LNCaP clone FGC (cell line): ENCODE data around the gene SRRM5.
A peak's percentile ranks its signal among the peaks of the same experiment; 100 is the strongest.
"Not testable (repeated sequence)": the region's sequence is repeated elsewhere in the genome, so short reads cannot be mapped to it uniquely, and the experiment has no call there.

Source experiments
- DNase-seq: peaks from one replicate; pipeline ENCODE4 v3.0.0-alpha.2; 2011; ENCODE audit warnings: low read depth
- H3K4me3 ChIP-seq: 2 replicates; pipeline ENCODE4 v1.5.1; 2011; ENCODE audit warnings: mild to moderate bottlenecking, low read depth, low read length, control low read depth
- CTCF ChIP-seq: IDR thresholded peaks from 2 replicates; pipeline ENCODE4 v1.5.1; 2012; ENCODE audit warnings: mild to moderate bottlenecking; ENCODE audit not compliant: control insufficient read depth, insufficient read depth; ENCODE audit errors: extremely low read depth

The SRRM5 gene

GRCh38 chr19:43640424-43640757 lies 28.5 kb downstream of the SRRM5 start:
- peak overlapping the region; percentile 47 for H3K4me3 ChIP-seq
- DNase-seq: no peak
- no peak for TF ChIP-seq CTCF

GRCh38 chr19:43641333-43641732 lies 29.4 kb downstream of the SRRM5 start:
- DNase-seq: no peak

GRCh38 chr19:43642531-43642930 lies 30.6 kb downstream of the SRRM5 start:
- DNase-seq: no peak
- H3K4me3 ChIP-seq: no peak overlapping the region
- TF ChIP-seq CTCF: no peak

More at GRCh38 chr19:43641333-43641732, 29.4 kb downstream of the SRRM5 start:
- no peak for TF ChIP-seq CTCF
- no peak overlapping the region for H3K4me3 ChIP-seq

- H3K4me3 ChIP-seq: no peak overlapping the region
- no peak for DNase-seq
- TF ChIP-seq CTCF: no peak
Measured at GRCh38 chr19:43643326-43643725, 31.4 kb downstream of the SRRM5 start.

GRCh38 chr19:43644181-43644580 lies 32.3 kb downstream of the SRRM5 start:
- H3K4me3 ChIP-seq: no peak overlapping the region
- no peak for DNase-seq
- TF ChIP-seq CTCF: no peak

- no peak for DNase-seq
- TF ChIP-seq CTCF: no peak
- H3K4me3 ChIP-seq: no peak overlapping the region
Measured at GRCh38 chr19:43648633-43649032, 36.7 kb downstream of the SRRM5 start.

- TF ChIP-seq CTCF: no peak
Measured at GRCh38 chr19:43649514-43649913, 37.6 kb downstream of the SRRM5 start.

GRCh38 chr19:43650276-43650675 lies 38.4 kb downstream of the SRRM5 start:
- DNase-seq, H3K4me3 ChIP-seq: not testable (repeated sequence)

More at GRCh38 chr19:43649514-43649913, 37.6 kb downstream of the SRRM5 start:
- DNase-seq: no peak
- H3K4me3 ChIP-seq: no peak overlapping the region
